GM12878 (cell line): ENCODE results near the gene NCMAP. TPM values are rescaled to one million over a fixed set of nuclear protein-coding genes. Genes with fewer than 3 reads are reported as not detected.

ENCODE experiments used
- ASH2L ChIP-seq: fragments of 300-600, 200-600 bp; sonication (generic); IDR thresholded peaks from 2 replicates; pipeline ENCODE4 v1.6.1; 2017; ENCODE audit warnings: low read depth, mild to moderate bottlenecking, borderline replicate concordance
- BCLAF1 ChIP-seq: fragments of 450-650 bp; IDR thresholded peaks from 2 replicates; pipeline ENCODE4 v1.6.1; 2017; ENCODE audit warnings: antibody characterized with exemption, mild to moderate bottlenecking, moderate library complexity
- CUX1 ChIP-seq: IDR thresholded peaks from 2 replicates; pipeline ENCODE4 v1.6.1; 2012; ENCODE audit warnings: improper control_type of control experiment, low read depth, low read length; ENCODE audit not compliant: insufficient replicate concordance
- FOXM1 ChIP-seq: IDR thresholded peaks from 2 replicates; pipeline ENCODE4 v1.6.1; 2012; ENCODE audit warnings: low read depth, mild to moderate bottlenecking, inconsistent platforms, low read length, moderate library complexity
- PML ChIP-seq: IDR thresholded peaks from 2 replicates; pipeline ENCODE4 v1.6.1; 2012; ENCODE audit warnings: low read length, inconsistent platforms
- RUNX3 ChIP-seq: IDR thresholded peaks from 2 replicates; pipeline ENCODE4 v1.6.1; 2012; ENCODE audit warnings: low read length, inconsistent platforms
- STAT3 ChIP-seq: IDR thresholded peaks from 2 replicates; pipeline ENCODE4 v1.6.1; 2011; ENCODE audit warnings: low read depth, low read length, improper control_type of control experiment
- polyA plus RNA-seq, 11 experiments: library from polyadenylated mRNA; depleted of rRNA in 4 of 11; unstranded in 6 of 11; stranded (reverse) in 5 of 11; fragments of >200 nt; fragmentation: Nextera tagmentation in 4 of 11; fragmentation: Illumina TruSeq in 1 of 11; extraction: Ambion mirVana in 4 of 11; extraction: Trizol in 1 of 11; gene quantifications; 1 replicate in 1 of 11; 2 replicates in 10 of 11; pipeline versions ENCODE4 v1.2.1 to v1.2.3, GENCODE V29; 2011 to 2016; ENCODE audit warnings: inconsistent platforms in 2 of 11, missing spikeins in 2 of 11, low read depth in 1 of 11
- total RNA-seq, 4 experiments: library from RNA; depleted of rRNA in 3 of 4; stranded (reverse); fragments of >200 nt in 3 of 4; fragmentation: Illumina TruSeq in 1 of 4; extraction: Trizol in 1 of 4; gene quantifications; 2 replicates each; pipeline versions ENCODE4 v1.2.1 to v1.2.3, GENCODE V29; 2013 to 2021

NCMAP gene
- total and polyA plus RNA-seq, 10 of the 15 experiments (the other 5 are each of a cell fraction or from before 2014, with no cell fraction given), result not detected

GRCh38 chr1:24586119-24586518 is 30.2 kb downstream of the NCMAP start (continued):
- TF ChIP-seq BCLAF1 (no peak), ASH2L (no peak), FOXM1 (no peak), RUNX3 (no peak), STAT3 (no peak), CUX1 (no peak), PML (no peak)
